GM10266 (cell line): ENCODE data around the gene NHS.

Experiments
- DNase-seq: peaks from one replicate; pipeline ENCODE4 v3.0.0; 2012; ENCODE audit errors: extremely low spot score
- TF ChIP-seq, protein P1 (sequence below): IDR thresholded peaks from 2 replicates; pipeline ENCODE4 v1.5.1; 2012; ENCODE audit warnings: mild to moderate bottlenecking, low read depth; ENCODE audit not compliant: control insufficient read depth, insufficient read depth; ENCODE audit errors: missing control alignments

Gene NHS

DNA sequence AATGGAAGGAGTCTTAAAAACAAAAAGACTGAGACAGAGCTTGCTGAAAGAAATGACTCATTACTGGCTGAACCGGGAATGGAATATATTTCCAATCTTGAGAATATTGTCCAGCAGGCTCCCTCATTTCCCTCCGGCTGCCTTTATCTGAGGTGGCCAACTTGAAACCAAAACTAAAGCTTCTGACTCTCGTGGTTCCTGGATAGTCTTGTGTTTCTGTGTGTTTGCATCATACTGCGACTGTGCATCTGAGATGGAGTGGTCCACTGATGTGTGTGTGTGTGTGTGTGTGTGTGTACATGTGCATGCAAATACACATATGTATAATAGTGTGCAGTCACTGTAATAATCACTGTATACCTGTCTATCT is 216.7 kb downstream of the NHS start:
- TF ChIP-seq, protein P1, sequence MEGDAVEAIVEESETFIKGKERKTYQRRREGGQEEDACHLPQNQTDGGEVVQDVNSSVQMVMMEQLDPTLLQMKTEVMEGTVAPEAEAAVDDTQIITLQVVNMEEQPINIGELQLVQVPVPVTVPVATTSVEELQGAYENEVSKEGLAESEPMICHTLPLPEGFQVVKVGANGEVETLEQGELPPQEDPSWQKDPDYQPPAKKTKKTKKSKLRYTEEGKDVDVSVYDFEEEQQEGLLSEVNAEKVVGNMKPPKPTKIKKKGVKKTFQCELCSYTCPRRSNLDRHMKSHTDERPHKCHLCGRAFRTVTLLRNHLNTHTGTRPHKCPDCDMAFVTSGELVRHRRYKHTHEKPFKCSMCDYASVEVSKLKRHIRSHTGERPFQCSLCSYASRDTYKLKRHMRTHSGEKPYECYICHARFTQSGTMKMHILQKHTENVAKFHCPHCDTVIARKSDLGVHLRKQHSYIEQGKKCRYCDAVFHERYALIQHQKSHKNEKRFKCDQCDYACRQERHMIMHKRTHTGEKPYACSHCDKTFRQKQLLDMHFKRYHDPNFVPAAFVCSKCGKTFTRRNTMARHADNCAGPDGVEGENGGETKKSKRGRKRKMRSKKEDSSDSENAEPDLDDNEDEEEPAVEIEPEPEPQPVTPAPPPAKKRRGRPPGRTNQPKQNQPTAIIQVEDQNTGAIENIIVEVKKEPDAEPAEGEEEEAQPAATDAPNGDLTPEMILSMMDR, result no peak
- no peak for DNase-seq

DNA sequence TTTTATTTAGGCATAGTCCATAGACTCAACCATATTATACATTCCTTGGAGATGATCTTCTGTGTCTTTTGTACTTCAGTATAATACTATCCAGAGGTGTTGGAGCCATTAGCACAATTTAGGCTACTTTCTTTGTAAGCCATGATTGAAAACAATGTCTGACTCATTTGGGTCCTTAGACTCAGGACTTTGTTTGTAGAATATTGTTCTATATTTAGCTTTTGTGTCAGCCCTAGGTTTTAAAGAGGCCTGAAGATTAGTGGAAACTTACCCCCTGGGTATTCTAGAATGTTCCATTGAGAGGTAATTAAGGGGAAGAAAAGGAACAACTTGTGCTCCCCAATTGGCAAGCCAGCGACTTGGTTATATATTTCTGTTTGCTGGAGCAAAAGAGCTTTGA is 217.1 kb downstream of the NHS start:
- no peak for DNase-seq
- TF ChIP-seq, protein P1, result no peak

DNA sequence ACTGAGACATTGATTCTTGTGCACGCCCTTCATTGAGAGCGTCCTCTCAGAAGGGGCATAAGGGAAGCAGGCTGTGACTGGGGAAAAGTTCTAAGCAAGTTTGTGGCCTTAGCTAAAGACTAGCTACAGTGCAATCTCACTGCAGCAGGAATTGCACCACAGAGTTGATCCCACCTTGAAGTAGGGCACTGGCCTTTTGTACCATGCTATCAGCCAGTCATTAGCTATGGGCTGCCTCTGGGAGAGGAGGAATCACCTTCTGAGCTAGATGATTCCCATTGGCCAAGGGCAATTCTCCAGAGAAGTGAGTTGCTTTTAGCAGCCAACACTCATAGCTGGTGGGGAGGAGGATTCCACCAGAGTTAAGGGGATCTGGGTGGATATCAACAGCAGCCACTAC is 219.7 kb downstream of the NHS start:
- TF ChIP-seq, protein P1, result no peak
- no peak for DNase-seq

DNA sequence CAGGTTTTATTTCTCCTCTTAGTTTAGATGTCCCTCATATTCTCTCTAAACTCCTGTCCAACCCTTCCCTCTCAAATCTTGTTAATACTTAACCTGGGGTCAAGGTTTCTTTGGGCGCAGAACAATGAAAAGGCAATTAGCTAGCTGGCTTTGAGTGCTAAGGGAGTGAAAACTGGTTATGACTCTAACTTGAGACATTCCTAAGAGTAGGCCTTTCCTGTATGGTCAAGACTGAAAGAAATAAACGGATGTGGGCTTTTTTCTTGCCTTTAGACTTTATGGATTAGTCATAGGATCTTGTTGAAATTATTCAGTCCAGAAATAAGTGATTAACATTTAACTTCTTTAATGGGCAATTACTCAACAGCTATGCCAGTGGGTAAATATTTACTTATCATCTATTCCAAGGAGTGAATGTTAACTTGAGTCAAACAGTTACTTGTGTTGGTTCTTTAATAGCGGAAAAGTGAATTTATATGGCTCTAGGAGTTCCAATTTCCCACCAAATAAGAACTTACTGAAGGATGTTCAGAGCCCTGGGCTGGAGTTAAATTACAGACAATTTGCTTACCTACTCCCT is 220.5 kb downstream of the NHS start:
- DNase-seq, result no peak
- TF ChIP-seq, protein P1, result no peak

DNA sequence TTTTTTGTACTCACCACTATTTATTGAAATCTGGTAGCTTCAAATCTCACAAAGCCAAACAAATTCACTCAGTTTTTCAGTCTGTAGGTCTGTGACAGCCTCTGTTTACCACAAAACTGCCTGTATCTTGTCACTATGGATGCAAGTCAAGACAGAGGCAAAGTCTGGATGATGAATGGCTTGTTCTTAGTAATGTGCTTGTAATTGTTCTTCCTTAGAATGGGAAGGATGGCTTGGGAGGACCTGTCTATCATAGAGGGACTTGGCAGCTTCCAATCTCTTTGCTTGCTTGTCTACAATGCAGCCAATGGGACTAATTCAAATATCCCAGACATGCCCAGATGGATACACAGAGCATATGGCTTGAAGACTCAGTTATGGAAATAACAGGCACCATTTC is 221.1 kb downstream of the NHS start:
- TF ChIP-seq, protein P1, result no peak
- DNase-seq, result no peak

DNA sequence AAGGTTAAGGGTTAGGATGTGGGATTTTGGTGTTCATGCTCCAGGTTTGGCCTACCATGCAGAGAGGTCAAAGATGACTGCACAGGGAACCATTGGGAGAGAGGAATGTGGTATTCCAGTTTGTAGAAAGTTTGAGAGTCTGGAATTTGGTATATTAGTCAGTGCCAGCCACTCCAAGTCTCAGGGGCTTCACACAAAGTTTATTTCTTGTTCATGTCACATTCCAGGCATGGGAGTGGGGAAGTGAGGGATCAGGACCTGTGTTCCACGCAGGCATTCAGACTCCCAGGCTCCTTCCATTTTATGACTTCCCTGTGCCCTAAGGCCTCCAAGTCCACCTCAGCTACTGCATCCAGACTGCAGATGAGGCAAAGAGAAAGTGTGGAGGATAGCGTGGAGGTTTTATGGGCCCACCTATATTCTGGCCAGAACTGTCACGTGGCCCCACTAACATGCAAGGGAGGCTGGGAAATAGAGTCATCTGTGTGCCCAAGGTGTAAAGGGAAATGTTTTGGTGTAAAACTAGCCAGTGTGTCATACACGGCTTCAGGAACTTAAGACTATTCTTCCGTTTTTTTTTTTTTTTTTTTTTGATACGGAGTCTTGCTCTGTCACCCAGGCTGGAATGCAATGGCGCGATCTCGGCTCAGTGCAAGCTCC is 221.7 kb downstream of the NHS start:
- DNase-seq, result no peak
- TF ChIP-seq, protein P1, result no peak

DNA sequence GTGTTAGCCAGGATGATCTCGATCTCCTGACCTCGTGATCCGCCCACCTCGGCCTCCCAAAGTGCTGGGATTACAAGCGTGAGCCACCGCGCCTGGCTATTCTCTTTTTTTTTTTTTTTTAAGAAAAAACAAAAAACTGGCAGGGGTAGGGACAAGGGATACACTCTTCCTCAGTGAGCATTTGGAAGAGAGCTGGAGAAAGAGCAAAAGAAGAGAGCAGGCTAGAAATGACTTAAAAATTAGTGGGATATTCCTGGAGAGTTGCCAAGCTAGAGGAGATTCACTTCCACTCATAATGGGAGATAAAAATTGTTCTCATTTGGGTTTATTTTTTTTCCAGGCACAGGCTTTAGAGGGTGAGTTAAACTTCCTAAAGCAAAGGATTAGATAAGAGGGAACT is 222.3 kb downstream of the NHS start:
- TF ChIP-seq, protein P1, result no peak
- DNase-seq, result no peak
